NB4 (cell line): ENCODE measurements around the gene ZNF787.
"Not testable (repeated sequence)": the region's sequence is repeated elsewhere in the genome, so short reads cannot be mapped to it uniquely, and the experiment has no call there.

Source experiments
- MAX ChIP-seq: IDR thresholded peaks from 2 replicates; pipeline ENCODE4 v1.6.1; 2011; ENCODE audit warnings: low read depth, low read length
- TF ChIP-seq, protein P1 (sequence below): IDR thresholded peaks from one replicate; pipeline ENCODE4 v1.5.1; 2012; ENCODE audit warnings: low read depth, low read length

DNA sequence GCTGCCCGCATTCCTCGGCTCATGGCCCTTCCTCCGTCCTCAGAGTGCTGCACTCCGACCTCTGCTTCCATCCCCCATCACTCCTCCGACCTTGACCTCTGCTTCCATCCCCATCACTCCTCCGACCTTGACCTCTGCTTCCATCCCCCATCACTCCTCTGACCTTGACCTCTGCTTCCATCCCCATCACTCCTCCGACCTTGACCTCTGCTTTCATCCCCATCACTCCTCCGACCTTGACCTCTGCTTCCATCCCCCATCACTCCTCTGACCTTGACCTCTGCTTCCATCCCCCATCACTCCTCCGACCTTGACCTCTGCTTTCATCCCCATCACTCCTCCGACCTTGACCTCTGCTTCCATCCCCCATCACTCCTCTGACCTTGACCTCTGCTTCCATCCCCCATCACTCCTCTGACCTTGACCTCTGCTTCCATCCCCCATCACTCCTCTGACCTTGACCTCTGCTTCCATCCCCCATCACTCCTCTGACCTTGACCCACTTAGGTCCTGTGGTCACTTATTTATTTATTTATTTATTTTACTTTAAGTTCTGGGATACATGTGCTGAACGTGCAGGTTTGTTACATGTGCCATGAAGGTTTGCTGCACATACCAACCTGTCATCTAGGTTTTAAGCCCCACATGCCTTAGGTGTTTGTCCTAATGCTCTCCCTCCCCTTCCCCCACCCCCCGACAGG is 28.0 kb upstream of the ZNF787 start:
- TF ChIP-seq, protein P1, sequence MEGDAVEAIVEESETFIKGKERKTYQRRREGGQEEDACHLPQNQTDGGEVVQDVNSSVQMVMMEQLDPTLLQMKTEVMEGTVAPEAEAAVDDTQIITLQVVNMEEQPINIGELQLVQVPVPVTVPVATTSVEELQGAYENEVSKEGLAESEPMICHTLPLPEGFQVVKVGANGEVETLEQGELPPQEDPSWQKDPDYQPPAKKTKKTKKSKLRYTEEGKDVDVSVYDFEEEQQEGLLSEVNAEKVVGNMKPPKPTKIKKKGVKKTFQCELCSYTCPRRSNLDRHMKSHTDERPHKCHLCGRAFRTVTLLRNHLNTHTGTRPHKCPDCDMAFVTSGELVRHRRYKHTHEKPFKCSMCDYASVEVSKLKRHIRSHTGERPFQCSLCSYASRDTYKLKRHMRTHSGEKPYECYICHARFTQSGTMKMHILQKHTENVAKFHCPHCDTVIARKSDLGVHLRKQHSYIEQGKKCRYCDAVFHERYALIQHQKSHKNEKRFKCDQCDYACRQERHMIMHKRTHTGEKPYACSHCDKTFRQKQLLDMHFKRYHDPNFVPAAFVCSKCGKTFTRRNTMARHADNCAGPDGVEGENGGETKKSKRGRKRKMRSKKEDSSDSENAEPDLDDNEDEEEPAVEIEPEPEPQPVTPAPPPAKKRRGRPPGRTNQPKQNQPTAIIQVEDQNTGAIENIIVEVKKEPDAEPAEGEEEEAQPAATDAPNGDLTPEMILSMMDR = not testable (repeated sequence)
- TF ChIP-seq MAX = not testable (repeated sequence)
